Mesodermal cell (in vitro differentiated cells): ENCODE measurements around the gene CHAC1.
"Not testable (repeated sequence)": the region's sequence is repeated elsewhere in the genome, so short reads cannot be mapped to it uniquely, and the experiment has no call there.

Experiments
- H3K27ac ChIP-seq: 2 replicates; pipeline ENCODE4 v1.7.0; 2013; ENCODE audit warnings: mild to moderate bottlenecking, low read depth, low read length, moderate library complexity; ENCODE audit not compliant: severe bottlenecking
- H3K36me3 ChIP-seq: 2 replicates; pipeline ENCODE4 v1.7.1; 2013; ENCODE audit warnings: mild to moderate bottlenecking, low read length, moderate library complexity; ENCODE audit not compliant: control insufficient read depth, insufficient read depth
- H3K4me1 ChIP-seq: one replicate; pipeline ENCODE4 v1.7.1; 2013; ENCODE audit warnings: mild to moderate bottlenecking, low read length; ENCODE audit not compliant: insufficient read depth, control insufficient read depth, poor library complexity, severe bottlenecking
- H3K4me3 ChIP-seq: 2 replicates; pipeline ENCODE4 v1.7.0; 2013; ENCODE audit warnings: low read length, control low read depth, mild to moderate bottlenecking; ENCODE audit not compliant: insufficient read depth, poor library complexity, severe bottlenecking; ENCODE audit errors: extremely low read depth
- H3K9me3 ChIP-seq: 2 replicates; pipeline ENCODE4 v1.7.1; 2013; ENCODE audit warnings: mild to moderate bottlenecking, low read length, moderate library complexity; ENCODE audit not compliant: control insufficient read depth
- WGBS, 2 experiments: methylation state at CpG; one replicate each; pipeline ENCODE4 v1.1.5; 2013; ENCODE audit warnings: missing lambda C conversion rate in 2 of 2; ENCODE audit not compliant: insufficient coverage in 2 of 2; 5-methylcytosine and 5-hydroxymethylcytosine counted together

CHAC1 gene

GRCh38 chr15:40954158-40954848 lies 1.0 kb downstream of the CHAC1 start:
- 72 to 83% methylated on average over 4 to 7 of the region's 8 CpGs for WGBS, 2 experiments
- not testable (repeated sequence) for H3K9me3 ChIP-seq, H3K27ac ChIP-seq, H3K4me1 ChIP-seq
- Histone ChIP-seq H3K36me3 (peaks cover 24% of the 10 kb centered on the region), H3K4me3 (peak overlapping the region; percentile 75)

DNA sequence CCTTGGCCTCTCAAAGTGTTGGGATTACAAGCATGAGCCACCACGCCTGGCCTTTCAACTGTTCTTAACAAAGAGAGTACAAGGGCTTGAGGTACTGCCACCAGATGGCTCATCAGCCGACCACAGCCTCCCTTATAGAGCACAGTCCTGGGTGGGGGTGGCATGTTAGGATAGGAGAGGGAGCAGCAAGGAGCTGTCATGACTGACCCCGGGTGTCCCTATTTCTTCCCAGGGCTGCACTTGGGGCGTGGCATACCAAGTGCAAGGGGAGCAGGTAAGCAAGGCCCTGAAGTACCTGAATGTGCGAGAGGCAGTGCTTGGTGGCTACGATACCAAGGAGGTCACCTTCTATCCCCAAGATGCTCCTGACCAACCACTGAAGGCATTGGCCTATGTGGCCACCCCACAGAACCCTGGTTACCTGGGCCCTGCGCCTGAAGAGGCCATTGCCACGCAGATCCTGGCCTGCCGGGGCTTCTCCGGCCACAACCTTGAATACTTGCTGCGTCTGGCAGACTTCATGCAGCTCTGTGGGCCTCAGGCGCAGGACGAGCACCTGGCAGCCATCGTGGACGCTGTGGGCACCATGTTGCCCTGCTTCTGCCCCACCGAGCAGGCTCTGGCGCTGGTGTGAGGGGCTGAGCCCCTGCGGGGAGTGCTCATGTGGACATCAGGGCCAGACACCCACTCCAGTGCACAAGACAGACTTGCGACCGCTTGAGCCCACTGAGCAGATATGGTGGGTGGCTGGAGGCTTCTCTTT lies 2.1 kb downstream of the CHAC1 start:
- Histone ChIP-seq H3K36me3 (peaks cover 24% of the 10 kb centered on the region), H3K4me3 (peak overlapping the region; percentile 14), H3K4me1 (peaks cover 3% of the 10 kb centered on the region), H3K9me3 (no peaks in the 10 kb centered on the region), H3K27ac (no peak overlapping the region)
- 93 to 96% methylated on average over 12 to 20 of the region's 20 CpGs for WGBS, 2 experiments

DNA sequence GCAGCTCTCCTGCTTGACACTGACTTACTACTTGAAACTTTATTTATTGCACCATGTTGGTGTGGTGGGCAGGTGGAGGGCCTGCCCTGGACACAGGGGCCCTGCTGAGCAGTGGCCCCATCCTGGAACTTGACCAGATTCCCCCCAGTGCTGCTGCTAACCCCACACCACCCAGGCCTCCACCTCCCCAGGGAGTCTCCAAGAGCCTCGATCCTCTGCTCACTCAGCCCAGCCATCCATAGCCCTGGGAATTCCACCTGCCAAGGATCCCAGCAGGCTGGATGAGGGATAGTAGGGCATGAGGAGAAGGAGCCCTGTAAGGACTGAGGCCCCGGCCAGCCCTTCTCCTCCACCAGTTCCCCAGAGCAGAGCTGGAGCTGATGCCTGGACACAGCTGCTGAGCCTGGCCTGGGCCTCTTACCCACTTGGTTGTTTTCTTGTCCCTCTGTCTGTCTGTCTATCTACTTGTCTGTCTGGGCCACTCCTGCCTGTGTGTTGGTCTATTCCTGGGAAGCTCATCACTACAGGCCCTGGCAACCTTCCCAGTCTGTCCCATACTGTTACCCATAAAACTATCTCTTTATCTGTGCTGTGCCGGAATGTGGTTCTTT lies 2.8 kb downstream of the CHAC1 start:
- Histone ChIP-seq H3K27ac (no peak overlapping the region), H3K4me3 (no peak overlapping the region)
- WGBS, 2 experiments = 100% methylated on average over 1 of the region's 3 CpGs

GRCh38 chr15:40956541-40956982 lies 3.3 kb downstream of the CHAC1 start:
- H3K4me3 ChIP-seq = no peak overlapping the region
- H3K4me1 ChIP-seq = peaks cover 3% of the 10 kb centered on the region
- peaks cover 24% of the 10 kb centered on the region for H3K36me3 ChIP-seq
- no peaks in the 10 kb centered on the region for H3K9me3 ChIP-seq
- WGBS, 2 experiments = 94 to 100% methylated on average over 2 to 3 of the region's 3 CpGs
- no peak overlapping the region for H3K27ac ChIP-seq

More for the DNA sequence above, 2.8 kb downstream of the CHAC1 start:
- peaks cover 3% of the 10 kb centered on the region for H3K4me1 ChIP-seq
- H3K9me3 ChIP-seq = no peaks in the 10 kb centered on the region
- peaks cover 24% of the 10 kb centered on the region for H3K36me3 ChIP-seq

- H3K9me3 ChIP-seq = no peaks in the 10 kb centered on the region
- H3K4me3 ChIP-seq = no peak overlapping the region
- 97 to 100% methylated on average over 1 to 3 of the region's 4 CpGs for WGBS, 2 experiments
- H3K27ac ChIP-seq = no peak overlapping the region
- peaks cover 3% of the 10 kb centered on the region for H3K4me1 ChIP-seq
- H3K36me3 ChIP-seq = peaks cover 24% of the 10 kb centered on the region
These were observed 3.8 kb downstream of the CHAC1 start for GRCh38 chr15:40957041-40957555.

- Histone ChIP-seq H3K36me3 (peaks cover 24% of the 10 kb centered on the region), H3K4me3 (no peak overlapping the region), H3K27ac (no peak overlapping the region), H3K9me3 (no peaks in the 10 kb centered on the region), H3K4me1 (peaks cover 3% of the 10 kb centered on the region)
- WGBS, 2 experiments = 87 to 93% methylated on average over 3 to 5 of the region's 9 CpGs
These were observed 4.3 kb downstream of the CHAC1 start for GRCh38 chr15:40957581-40958051.

- 88 to 91% methylated on average over 6 of the region's 6 CpGs for WGBS, 2 experiments
- no peak overlapping the region for H3K27ac ChIP-seq
- peaks cover 24% of the 10 kb centered on the region for H3K36me3 ChIP-seq
- no peak overlapping the region for H3K4me3 ChIP-seq
- peaks cover 3% of the 10 kb centered on the region for H3K4me1 ChIP-seq
- H3K9me3 ChIP-seq = no peaks in the 10 kb centered on the region
These were observed 4.9 kb downstream of the CHAC1 start for GRCh38 chr15:40958146-40958545.

GRCh38 chr15:40958723-40959122 lies 5.5 kb downstream of the CHAC1 start:
- 90 to 93% methylated on average over 8 of the region's 8 CpGs for WGBS, 2 experiments
- no peak overlapping the region for H3K4me3 ChIP-seq
- H3K4me1 ChIP-seq = peaks cover 3% of the 10 kb centered on the region
- no peaks in the 10 kb centered on the region for H3K9me3 ChIP-seq
- peaks cover 24% of the 10 kb centered on the region for H3K36me3 ChIP-seq
- H3K27ac ChIP-seq = no peak overlapping the region

DNA sequence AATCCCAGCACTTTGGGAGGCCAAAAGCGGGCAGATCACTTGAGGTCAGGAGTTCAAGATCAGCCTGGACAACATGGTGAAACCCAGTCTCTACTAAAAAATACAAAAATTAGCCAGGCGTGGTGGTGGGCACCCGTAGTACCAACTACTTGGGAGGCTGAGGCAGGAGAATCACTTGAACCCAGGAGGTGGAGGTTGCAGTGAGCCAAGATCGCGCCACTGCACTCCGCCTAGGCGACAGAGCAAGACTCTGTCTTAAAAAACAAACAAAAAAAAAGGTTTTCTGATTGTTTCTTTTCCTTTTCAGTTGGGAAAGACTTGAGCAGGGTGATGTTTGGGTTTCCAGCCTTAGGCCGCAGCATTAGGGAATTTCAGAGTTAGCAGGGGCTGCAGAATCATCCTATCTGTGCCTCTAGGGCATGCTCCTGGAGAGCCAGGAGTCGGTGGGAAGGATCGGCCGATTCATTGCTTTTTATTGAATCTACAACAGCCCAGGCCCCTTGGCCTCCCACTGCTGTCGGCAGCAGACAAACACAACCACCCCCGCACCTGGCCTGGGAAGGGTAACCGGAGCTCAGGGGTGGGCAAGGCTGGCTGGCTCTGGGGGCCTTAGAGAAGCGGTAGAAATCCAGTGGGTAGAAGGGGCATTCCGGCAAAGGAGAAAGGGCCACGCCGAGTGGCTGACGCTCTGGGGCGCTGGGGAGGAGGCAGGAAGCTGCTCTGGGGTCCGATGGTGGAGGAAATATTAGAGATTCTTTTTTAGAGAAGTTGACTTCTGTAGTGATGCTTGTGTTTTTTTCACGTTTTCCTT lies 6.3 kb downstream of the CHAC1 start:
- H3K4me1 ChIP-seq = peaks cover 3% of the 10 kb centered on the region
- H3K4me3 ChIP-seq = no peak overlapping the region
- no peak overlapping the region for H3K27ac ChIP-seq
- 70 to 71% methylated on average over 16 to 18 of the region's 22 CpGs for WGBS, 2 experiments
- H3K36me3 ChIP-seq = peaks cover 24% of the 10 kb centered on the region
- no peaks in the 10 kb centered on the region for H3K9me3 ChIP-seq
